Choroid plexus epithelial cell (primary cell): ENCODE data around the gene CDH5.
A peak's percentile ranks its signal among the peaks of the same experiment; 100 is the strongest.

Source experiments
- DNase-seq: peaks from one replicate; pipeline ENCODE4 v3.0.0-alpha.2; 2010; ENCODE audit warnings: low read depth
- H3K4me3 ChIP-seq: 2 replicates; pipeline ENCODE4 v1.5.1; 2011; ENCODE audit warnings: low read depth, mild to moderate bottlenecking, control low read depth, low read length, moderate library complexity
- TF ChIP-seq, protein P1 (sequence below): conservative IDR thresholded peaks from 2 replicates; pipeline ENCODE4 v1.5.1; 2011; ENCODE audit warnings: low read depth, mild to moderate bottlenecking, control low read depth, inconsistent platforms, low read length, moderate library complexity

Gene CDH5

GRCh38 chr16:66360624-66361324, 5.7 kb upstream of the CDH5 start:
- TF ChIP-seq, protein P1, sequence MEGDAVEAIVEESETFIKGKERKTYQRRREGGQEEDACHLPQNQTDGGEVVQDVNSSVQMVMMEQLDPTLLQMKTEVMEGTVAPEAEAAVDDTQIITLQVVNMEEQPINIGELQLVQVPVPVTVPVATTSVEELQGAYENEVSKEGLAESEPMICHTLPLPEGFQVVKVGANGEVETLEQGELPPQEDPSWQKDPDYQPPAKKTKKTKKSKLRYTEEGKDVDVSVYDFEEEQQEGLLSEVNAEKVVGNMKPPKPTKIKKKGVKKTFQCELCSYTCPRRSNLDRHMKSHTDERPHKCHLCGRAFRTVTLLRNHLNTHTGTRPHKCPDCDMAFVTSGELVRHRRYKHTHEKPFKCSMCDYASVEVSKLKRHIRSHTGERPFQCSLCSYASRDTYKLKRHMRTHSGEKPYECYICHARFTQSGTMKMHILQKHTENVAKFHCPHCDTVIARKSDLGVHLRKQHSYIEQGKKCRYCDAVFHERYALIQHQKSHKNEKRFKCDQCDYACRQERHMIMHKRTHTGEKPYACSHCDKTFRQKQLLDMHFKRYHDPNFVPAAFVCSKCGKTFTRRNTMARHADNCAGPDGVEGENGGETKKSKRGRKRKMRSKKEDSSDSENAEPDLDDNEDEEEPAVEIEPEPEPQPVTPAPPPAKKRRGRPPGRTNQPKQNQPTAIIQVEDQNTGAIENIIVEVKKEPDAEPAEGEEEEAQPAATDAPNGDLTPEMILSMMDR = no peak
- DNase-seq = no peak
- H3K4me3 ChIP-seq = no peak overlapping the region

- TF ChIP-seq, protein P1 = no peak
- H3K4me3 ChIP-seq = no peak overlapping the region
- DNase-seq = no peak
Observed at GRCh38 chr16:66361604-66362135, 4.8 kb upstream of the CDH5 start.

GRCh38 chr16:66363211-66363777, 3.2 kb upstream of the CDH5 start:
- H3K4me3 ChIP-seq = no peak overlapping the region

GRCh38 chr16:66364117-66364958, 2.2 kb upstream of the CDH5 start:
- TF ChIP-seq, protein P1 = no peak
- H3K4me3 ChIP-seq = no peak overlapping the region
- DNase-seq = peak; percentile 23

More at GRCh38 chr16:66363211-66363777, 3.2 kb upstream of the CDH5 start:
- TF ChIP-seq, protein P1 = no peak
- DNase-seq = no peak

DNA sequence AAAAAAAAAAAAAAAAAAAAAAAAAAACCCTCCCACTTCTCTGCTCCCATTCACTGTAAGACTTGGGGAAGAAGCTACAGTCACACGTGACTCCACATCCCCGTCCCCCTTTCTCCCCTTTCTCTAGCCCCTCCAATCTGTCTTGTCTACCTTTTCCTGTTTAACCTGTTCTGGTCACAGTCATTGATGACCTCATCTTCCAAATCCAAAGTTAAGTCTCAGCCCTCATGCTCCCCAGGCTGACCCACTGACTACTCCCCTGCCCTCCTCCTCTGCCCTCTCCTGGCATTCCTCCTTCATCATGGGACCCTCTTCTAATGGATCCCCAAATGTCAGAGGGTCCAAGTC, 1.6 kb upstream of the CDH5 start:
- TF ChIP-seq, protein P1 = no peak
- DNase-seq = no peak
- H3K4me3 ChIP-seq = no peak overlapping the region

DNA sequence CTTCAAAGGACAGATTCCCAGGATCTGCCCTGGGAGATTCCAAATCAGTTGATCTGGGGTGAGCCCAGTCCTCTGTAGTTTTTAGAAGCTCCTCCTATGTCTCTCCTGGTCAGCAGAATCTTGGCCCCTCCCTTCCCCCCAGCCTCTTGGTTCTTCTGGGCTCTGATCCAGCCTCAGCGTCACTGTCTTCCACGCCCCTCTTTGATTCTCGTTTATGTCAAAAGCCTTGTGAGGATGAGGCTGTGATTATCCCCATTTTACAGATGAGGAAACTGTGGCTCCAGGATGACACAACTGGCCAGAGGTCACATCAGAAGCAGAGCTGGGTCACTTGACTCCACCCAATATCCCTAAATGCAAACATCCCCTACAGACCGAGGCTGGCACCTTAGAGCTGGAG, 840 bp upstream of the CDH5 start:
- no peak overlapping the region for H3K4me3 ChIP-seq
- DNase-seq = peak; percentile 77
- TF ChIP-seq, protein P1 = no peak
